Measurements from ENCODE around the gene MUSTN1.

The MUSTN1 gene

GRCh38 chr3:52784931-52785590 is 49.8 kb downstream of the MUSTN1 start:
- DNase-seq (ENCODE audit: low spot score) = no peak

- no peak for DNase-seq (ENCODE audit: low spot score)
Observed at GRCh38 chr3:52784021-52784621, 50.7 kb downstream of the MUSTN1 start.

GRCh38 chr3:52783211-52783555 is 51.6 kb downstream of the MUSTN1 start:
- no peak for DNase-seq (ENCODE audit: low spot score)
